PFSK-1 (cell line): Measurements from ENCODE around the gene BCAS1.

ENCODE experiments used
- POLR2AphosphoS5 ChIP-seq: IDR thresholded peaks from 2 replicates; pipeline ENCODE4 v1.6.1; 2012; ENCODE audit warnings: low read depth, mild to moderate bottlenecking, control low read depth, low read length, moderate library complexity
- TAF1 ChIP-seq: IDR thresholded peaks from 2 replicates; pipeline ENCODE4 v1.6.1; 2012; ENCODE audit warnings: low read length, control low read depth, borderline replicate concordance; ENCODE audit not compliant: insufficient read depth

DNA sequence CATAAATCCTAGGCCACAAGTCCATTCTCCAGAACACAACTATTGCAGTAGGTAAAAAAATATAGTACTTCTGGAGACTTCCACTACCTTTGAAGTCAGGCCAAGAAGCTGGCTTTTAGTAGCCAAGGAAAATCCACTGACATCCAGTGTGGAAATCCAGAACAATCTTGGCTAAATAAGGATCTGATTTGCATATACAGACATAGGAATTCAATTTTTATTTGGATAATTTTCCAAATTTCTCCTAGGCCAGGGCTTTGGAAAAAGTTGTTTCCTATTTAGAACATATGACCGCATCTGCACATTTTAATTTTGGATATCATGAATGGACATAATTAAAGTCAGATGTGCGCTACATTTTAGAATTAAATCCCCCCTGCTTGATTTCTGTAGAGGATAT, 100.2 kb downstream of the BCAS1 start:
- no peak for TF ChIP-seq TAF1
- TF ChIP-seq POLR2AphosphoS5: no peak
